NCI-H2081 (cell line): ENCODE measurements around the gene APOD.
"Not testable (repeated sequence)": the region's sequence is repeated elsewhere in the genome, so short reads cannot be mapped to it uniquely, and the experiment has no call there.

Experiments used
- DNase-seq, 2 experiments: peaks; one replicate each; lab custom pipeline; 2025; lab: John Stamatoyannopoulos, UW

APOD gene

GRCh38 chr3:195583831-195584542 lies at the start of gene APOD:
Gene APOD (minus strand): TSS chr3:195583940. CDS start chr3:195579461, 4,479 bp downstream.
- DNase-seq = peak in 1 of 2 experiments; percentile 27

GRCh38 chr3:195633351-195633750 lies 49.6 kb upstream of the APOD start:
- not testable (repeated sequence) for DNase-seq

GRCh38 chr3:195632501-195633185 lies 48.9 kb upstream of the APOD start:
- not testable (repeated sequence) for DNase-seq

GRCh38 chr3:195632046-195632445 lies 48.3 kb upstream of the APOD start:
- DNase-seq = not testable (repeated sequence)

- not testable (repeated sequence) for DNase-seq
Measured at GRCh38 chr3:195630938-195631495, 47.3 kb upstream of the APOD start.

GRCh38 chr3:195630086-195630917 lies 46.6 kb upstream of the APOD start:
- not testable (repeated sequence) for DNase-seq

GRCh38 chr3:195629682-195630081 lies 45.9 kb upstream of the APOD start:
- DNase-seq = not testable (repeated sequence)

GRCh38 chr3:195628386-195628920 lies 44.7 kb upstream of the APOD start:
- not testable (repeated sequence) for DNase-seq

GRCh38 chr3:195627515-195628385 lies 44.0 kb upstream of the APOD start:
- DNase-seq = not testable (repeated sequence)

- DNase-seq = not testable (repeated sequence)
Measured at GRCh38 chr3:195624603-195625560, 41.1 kb upstream of the APOD start.

- DNase-seq = not testable (repeated sequence)
Measured at GRCh38 chr3:195624171-195624570, 40.4 kb upstream of the APOD start.

- not testable (repeated sequence) for DNase-seq
Measured at GRCh38 chr3:195623217-195623965, 39.7 kb upstream of the APOD start.

GRCh38 chr3:195622523-195623170 lies 38.9 kb upstream of the APOD start:
- not testable (repeated sequence) for DNase-seq

GRCh38 chr3:195622012-195622411 lies 38.3 kb upstream of the APOD start:
- DNase-seq = not testable (repeated sequence)

- not testable (repeated sequence) for DNase-seq
Measured at GRCh38 chr3:195621095-195621494, 37.4 kb upstream of the APOD start.

GRCh38 chr3:195620476-195620875 lies 36.7 kb upstream of the APOD start:
- not testable (repeated sequence) for DNase-seq

- DNase-seq = not testable (repeated sequence)
Measured at GRCh38 chr3:195619591-195620369, 36.0 kb upstream of the APOD start.
